Panc1 (cell line): Measurements from ENCODE around the gene PHACTR4. TPM values are rescaled to one million over a fixed set of nuclear protein-coding genes. Genes with fewer than 3 reads are reported as not detected.

Experiments
- ATAC-seq: fragments of 200-7000 bp; cut with Tn5 transposase; 2 replicates; pipeline ENCODE4 v1.9.1; 2020; ENCODE audit warnings: mild to moderate bottlenecking, moderate library complexity
- BruUV-seq: library from RNA; stranded (reverse); fragments of 400-500 nt; replicated peaks from 2 replicates; lab custom pipeline; 2021; lab: Mats Ljungman, UMichigan
- CTCF ChIA-PET: fragments of 300-600 bp; sonication (Branson Sonifier 250); formaldehyde crosslinking; loops from one replicate; lab custom pipeline; 2022; ENCODE audit warnings: antibody characterized with exemption; lab: Charles Lee
- POLR2A ChIA-PET: fragments of 300-600 bp; sonication (Branson Sonifier 250); formaldehyde crosslinking; loops from one replicate; lab custom pipeline; 2022; ENCODE audit warnings: antibody characterized with exemption; lab: Charles Lee
- DNase-seq: peaks from one replicate; pipeline ENCODE4 v3.0.0-alpha.2; 2010; ENCODE audit warnings: low read depth, low spot score
- H3K27ac ChIP-seq: 2 replicates; pipeline ENCODE4 v1.5.1; 2011; ENCODE audit warnings: mild to moderate bottlenecking, low read length, inconsistent platforms
- H3K27me3 ChIP-seq: fragments of 200-500 bp; sonication (Bioruptor generic); 2 replicates; pipeline ENCODE4 v1.6.0; 2014; ENCODE audit warnings: low read length, inconsistent platforms; ENCODE audit not compliant: control insufficient read depth, insufficient read depth
- H3K36me3 ChIP-seq: fragments of 200-500 bp; sonication (Bioruptor generic); 2 replicates; pipeline ENCODE4 v1.5.1; 2014; ENCODE audit warnings: inconsistent platforms, mild to moderate bottlenecking, low read length, moderate library complexity; ENCODE audit not compliant: control insufficient read depth, insufficient read depth
- H3K4me1 ChIP-seq: 2 replicates; pipeline ENCODE4 v1.5.1; 2011; ENCODE audit warnings: inconsistent platforms, mild to moderate bottlenecking, low read length, moderate library complexity; ENCODE audit not compliant: control insufficient read depth, insufficient read depth
- H3K4me3 ChIP-seq, 2 experiments: 2 replicates each; pipeline ENCODE4 v1.5.1; 2011 to 2012; ENCODE audit warnings: low read depth in 2 of 2, low read length in 2 of 2, mild to moderate bottlenecking in 2 of 2, inconsistent platforms in 1 of 2, moderate library complexity in 1 of 2
- H3K9me3 ChIP-seq: fragments of 200-500 bp; sonication (Bioruptor generic); 2 replicates; pipeline ENCODE4 v1.5.1; 2014; ENCODE audit warnings: low read depth, mild to moderate bottlenecking, inconsistent platforms, low read length, moderate library complexity; ENCODE audit not compliant: control insufficient read depth, insufficient read depth
- CTCF ChIP-seq: fragments of 450-650 bp; IDR thresholded peaks from 2 replicates; pipeline ENCODE4 v1.5.1; 2017; ENCODE audit warnings: mild to moderate bottlenecking
- POLR2AphosphoS5 ChIP-seq: IDR thresholded peaks from 2 replicates; pipeline ENCODE4 v1.6.1; 2012; ENCODE audit warnings: mild to moderate bottlenecking, low read depth, low read length, moderate library complexity
- REST ChIP-seq, 2 experiments: IDR thresholded peaks; 2 replicates each; pipeline ENCODE4 v1.6.1; 2011 to 2012; ENCODE audit warnings: low read depth in 2 of 2, control low read depth in 1 of 2, low read length in 1 of 2, mild to moderate bottlenecking in 1 of 2, moderate library complexity in 1 of 2; ENCODE audit not compliant: insufficient read depth in 1 of 2
- SIN3A ChIP-seq: IDR thresholded peaks from 2 replicates; pipeline ENCODE4 v1.6.1; 2012; ENCODE audit warnings: low read depth, mild to moderate bottlenecking, low read length, moderate library complexity, borderline replicate concordance; ENCODE audit not compliant: insufficient read depth
- TCF7L2 ChIP-seq: IDR thresholded peaks from 2 replicates; pipeline ENCODE4 v1.6.1; 2011; ENCODE audit warnings: mild to moderate bottlenecking, low read depth, low read length, inconsistent platforms
- in situ Hi-C: cut with HindIII; loops from 2 replicates; pipeline ENCODE4 v1.10.0; 2016; ENCODE audit warnings: low sequenced_read_pairs, low pct_unique_long_range_greater_than_20kb
- intact Hi-C: fragments of 100-400 bp; cut with micrococcal nuclease; formaldehyde crosslinking; loops from one replicate; pipeline ENCODE4 v1.10.0; 2022; ENCODE audit not compliant: unreplicated experiment
- total RNA-seq: library from RNA; stranded (reverse); gene quantifications from one replicate; pipeline ENCODE4 v1.2.1, GENCODE V29; 2021; ENCODE audit not compliant: unreplicated experiment

The PHACTR4 gene
- total RNA-seq, 1 experiment from 2014 or later: 63.4 TPM

GRCh38 chr1:28421744-28422143 lies 52.2 kb downstream of the PHACTR4 start:
- Histone ChIP-seq H3K27me3 (no peaks in the 10 kb centered on the region), H3K4me1 (peaks cover 8% of the 10 kb centered on the region; the same call in 1 of the 2 replicates), H3K27ac (no peak overlapping the region), H3K4me3 (no peak overlapping the region), H3K9me3 (no peaks in the 10 kb centered on the region), H3K36me3 (no peaks in the 10 kb centered on the region)
- no TSS peak for BruUV-seq
- ChIA-PET POLR2A (interaction anchor here (0.6 kb wide), 1 partner anchor 70 kb away, joined by 10 read pairs; no protein-coding TSS in a partner anchor), CTCF (no interaction called here)
- DNase-seq (no peak), ATAC-seq (no peak)
- TF ChIP-seq SIN3A (no peak), POLR2AphosphoS5 (no peak), TCF7L2 (no peak), REST (IDR thresholded peaks at IDR 0.05; ENCODE audit: insufficient read depth in 1 of 2, low read depth in 2 of 2, low read length in 1 of 2) (no peak), CTCF (no peak)
- in situ Hi-C loops (no loop called here), intact Hi-C loops (no loop called here)

GRCh38 chr1:28426831-28427230 lies 57.3 kb downstream of the PHACTR4 start:
- intact Hi-C loops: no loop called here
- Histone ChIP-seq H3K36me3 (no peaks in the 10 kb centered on the region), H3K4me3 (no peak overlapping the region), H3K27me3 (no peaks in the 10 kb centered on the region), H3K27ac (no peak overlapping the region), H3K9me3 (no peaks in the 10 kb centered on the region), H3K4me1 (no peaks in the 10 kb centered on the region)
- DNase-seq (no peak), ATAC-seq (no peak)
- BruUV-seq: no TSS peak
- POLR2A ChIA-PET: no interaction called here
- in situ Hi-C loops: no loop called here
- CTCF ChIA-PET: no interaction called here
- TF ChIP-seq POLR2AphosphoS5 (no peak), TCF7L2 (no peak), REST (IDR thresholded peaks at IDR 0.05; ENCODE audit: insufficient read depth in 1 of 2, low read depth in 2 of 2, low read length in 1 of 2) (no peak), SIN3A (no peak), CTCF (no peak)
